ENCODE data around the gene P2RY13. TPM values are rescaled to one million over a fixed set of nuclear protein-coding genes. Genes with fewer than 3 reads are reported as not detected.

Gene P2RY13
- total RNA-seq, 2 donors from 2014 or later = not detected

DNA sequence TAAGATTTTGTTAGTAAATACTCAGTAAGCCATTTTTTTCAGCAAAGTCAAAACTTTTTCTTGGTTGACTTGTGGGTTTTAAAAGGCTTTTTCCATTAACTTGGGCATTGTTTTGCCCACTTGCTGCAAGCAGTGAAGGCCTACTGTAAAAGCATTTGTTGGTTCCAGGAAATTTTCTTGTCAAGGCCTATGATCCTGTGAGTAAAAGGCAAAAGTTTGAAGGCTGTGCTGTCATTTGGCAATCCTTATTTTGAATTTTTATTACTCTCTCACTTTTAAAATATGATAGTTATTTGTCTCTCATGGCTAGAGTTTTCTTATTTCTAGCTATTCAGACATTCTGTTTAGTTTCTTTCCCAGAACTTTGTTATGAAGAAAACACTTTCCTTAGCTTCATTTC is 42.2 kb upstream of the P2RY13 start:
- Mint-ChIP-seq H3K4me3 (no peak overlapping the region), H3K27me3 (ENCODE audit: insufficient read depth) (no peaks in the 10 kb centered on the region), H3K9me3 (no peaks in the 10 kb centered on the region), H3K4me1 (peaks cover 7% of the 10 kb centered on the region), H3K27ac (no peak overlapping the region), H3K36me3 (ENCODE audit: low read depth) (peaks cover 7% of the 10 kb centered on the region)
- H3K4me3 ChIP-seq (ENCODE audit: low read length) = no peak overlapping the region
- no peaks in the 10 kb centered on the region for H3K9me3 ChIP-seq (ENCODE audit: control insufficient read depth, low read length)
- TF ChIP-seq, protein P1, sequence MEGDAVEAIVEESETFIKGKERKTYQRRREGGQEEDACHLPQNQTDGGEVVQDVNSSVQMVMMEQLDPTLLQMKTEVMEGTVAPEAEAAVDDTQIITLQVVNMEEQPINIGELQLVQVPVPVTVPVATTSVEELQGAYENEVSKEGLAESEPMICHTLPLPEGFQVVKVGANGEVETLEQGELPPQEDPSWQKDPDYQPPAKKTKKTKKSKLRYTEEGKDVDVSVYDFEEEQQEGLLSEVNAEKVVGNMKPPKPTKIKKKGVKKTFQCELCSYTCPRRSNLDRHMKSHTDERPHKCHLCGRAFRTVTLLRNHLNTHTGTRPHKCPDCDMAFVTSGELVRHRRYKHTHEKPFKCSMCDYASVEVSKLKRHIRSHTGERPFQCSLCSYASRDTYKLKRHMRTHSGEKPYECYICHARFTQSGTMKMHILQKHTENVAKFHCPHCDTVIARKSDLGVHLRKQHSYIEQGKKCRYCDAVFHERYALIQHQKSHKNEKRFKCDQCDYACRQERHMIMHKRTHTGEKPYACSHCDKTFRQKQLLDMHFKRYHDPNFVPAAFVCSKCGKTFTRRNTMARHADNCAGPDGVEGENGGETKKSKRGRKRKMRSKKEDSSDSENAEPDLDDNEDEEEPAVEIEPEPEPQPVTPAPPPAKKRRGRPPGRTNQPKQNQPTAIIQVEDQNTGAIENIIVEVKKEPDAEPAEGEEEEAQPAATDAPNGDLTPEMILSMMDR (conservative IDR thresholded peaks at IDR 0.05) = no peak
- H3K27ac ChIP-seq (ENCODE audit: low read depth, low read length) = no peak overlapping the region
- no peaks in the 10 kb centered on the region for H3K27me3 ChIP-seq (ENCODE audit: control insufficient read depth, insufficient read depth, low read length, poor library complexity, severe bottlenecking)
- no peak for DNase-seq
- H3K4me1 ChIP-seq (ENCODE audit: control insufficient read depth, insufficient read depth, low read length) = peaks cover 2% of the 10 kb centered on the region
- H3K9ac ChIP-seq (ENCODE audit: extremely low read depth, low read length, poor library complexity, severe bottlenecking) = no peak overlapping the region
- peaks cover 20% of the 10 kb centered on the region for H3K36me3 ChIP-seq (ENCODE audit: control insufficient read depth, insufficient read depth, low read length)

DNA sequence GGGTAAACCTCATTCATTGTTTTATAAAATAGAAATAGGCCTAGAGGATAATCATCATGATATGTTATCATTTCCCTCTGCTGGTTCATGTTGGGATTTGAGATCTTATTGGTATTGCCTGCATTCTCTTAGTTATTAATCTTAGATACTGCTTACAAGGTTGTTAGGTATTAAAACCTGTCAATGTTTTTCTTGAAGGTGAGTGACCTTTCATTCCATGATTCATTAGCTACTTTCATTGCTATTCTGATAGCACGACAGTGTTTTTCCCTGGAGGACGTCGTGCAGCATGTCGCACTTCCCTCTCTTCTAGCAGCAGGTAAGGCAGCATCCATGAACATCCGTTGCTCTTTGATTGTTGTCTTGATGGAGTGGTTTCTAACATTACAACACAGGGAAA is 38.1 kb upstream of the P2RY13 start:
- H3K27ac ChIP-seq (ENCODE audit: low read depth, low read length) = no peak overlapping the region
- H3K27ac Mint-ChIP-seq = no peak overlapping the region

DNA sequence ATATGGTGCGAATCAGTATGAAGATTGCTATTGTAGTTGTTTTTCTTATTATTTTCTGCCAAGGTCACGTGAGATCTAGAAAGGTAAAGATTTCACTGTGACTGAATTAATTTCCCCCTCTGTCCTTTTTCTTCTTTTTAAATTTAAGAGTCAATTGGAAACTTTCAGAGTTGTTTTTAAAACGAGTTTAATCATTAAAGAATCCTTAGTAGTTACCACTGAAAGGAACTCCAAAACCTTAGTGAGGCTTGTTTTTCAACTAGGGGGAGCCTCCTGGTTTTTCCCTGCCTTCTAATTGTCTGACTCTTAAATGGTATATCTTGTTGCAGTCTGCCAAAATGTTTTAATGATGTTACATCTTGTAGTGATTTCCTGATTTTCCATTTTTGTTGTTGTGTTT is 37.6 kb upstream of the P2RY13 start:
- Histone ChIP-seq H3K4me1 (ENCODE audit: control insufficient read depth, insufficient read depth, low read length) (peaks cover 2% of the 10 kb centered on the region), H3K4me3 (ENCODE audit: low read length) (no peak overlapping the region), H3K27me3 (ENCODE audit: control insufficient read depth, insufficient read depth, low read length, poor library complexity, severe bottlenecking) (no peaks in the 10 kb centered on the region), H3K9me3 (ENCODE audit: control insufficient read depth, low read length) (no peaks in the 10 kb centered on the region), H3K36me3 (ENCODE audit: control insufficient read depth, insufficient read depth, low read length) (peaks cover 11% of the 10 kb centered on the region), H3K27ac (ENCODE audit: low read depth, low read length) (no peak overlapping the region), H3K9ac (ENCODE audit: extremely low read depth, low read length, poor library complexity, severe bottlenecking) (no peak overlapping the region)
- Mint-ChIP-seq H3K9me3 (no peaks in the 10 kb centered on the region), H3K27me3 (ENCODE audit: insufficient read depth) (no peaks in the 10 kb centered on the region), H3K27ac (no peak overlapping the region), H3K4me3 (no peak overlapping the region), H3K4me1 (peaks cover 7% of the 10 kb centered on the region), H3K36me3 (ENCODE audit: low read depth) (peaks cover 7% of the 10 kb centered on the region)
- TF ChIP-seq, protein P1 (conservative IDR thresholded peaks at IDR 0.05) = no peak
- DNase-seq = no peak
- WGBS, 2 experiments (ENCODE audit: insufficient coverage in 1 of 2, insufficient read length in 1 of 2) = 95% methylated on average over 3 of the region's 3 CpGs; no CpG with 5 or more reads in 1 of the 2 experiments

More for the DNA sequence above, 38.1 kb upstream of the P2RY13 start:
- Mint-ChIP-seq H3K4me3 (no peak overlapping the region), H3K36me3 (ENCODE audit: low read depth) (peaks cover 7% of the 10 kb centered on the region), H3K9me3 (no peaks in the 10 kb centered on the region), H3K4me1 (peaks cover 7% of the 10 kb centered on the region), H3K27me3 (ENCODE audit: insufficient read depth) (no peaks in the 10 kb centered on the region)
- Histone ChIP-seq H3K4me3 (ENCODE audit: low read length) (no peak overlapping the region), H3K9ac (ENCODE audit: extremely low read depth, low read length, poor library complexity, severe bottlenecking) (no peak overlapping the region), H3K4me1 (ENCODE audit: control insufficient read depth, insufficient read depth, low read length) (peaks cover 2% of the 10 kb centered on the region), H3K36me3 (ENCODE audit: control insufficient read depth, insufficient read depth, low read length) (peaks cover 13% of the 10 kb centered on the region), H3K27me3 (ENCODE audit: control insufficient read depth, insufficient read depth, low read length, poor library complexity, severe bottlenecking) (no peaks in the 10 kb centered on the region), H3K9me3 (ENCODE audit: control insufficient read depth, low read length) (no peaks in the 10 kb centered on the region)
- DNase-seq = no peak
- 90% methylated on average over 4 of the region's 5 CpGs; no CpG with 5 or more reads in 1 of the 2 experiments for WGBS, 2 experiments (ENCODE audit: insufficient coverage in 1 of 2, insufficient read length in 1 of 2)
- TF ChIP-seq, protein P1 (conservative IDR thresholded peaks at IDR 0.05) = no peak

Measured in endodermal cell (in vitro differentiated cells).